ENCODE measurements around the gene TNRC18.

GRCh38 chr7:5424749-5425506, 1.3 kb upstream of the TNRC18 start:
- TF ChIP-seq CTCF (IDR thresholded peaks at IDR 0.05) (no peak), POLR2AphosphoS5 (IDR thresholded peaks at IDR 0.05) (peak in 1 of 3 donors; percentile 46), POLR2A (IDR thresholded peaks at IDR 0.05) (no peak)

Data from suprapubic skin (tissue), 4 donors.